K562 (cell line): ENCODE measurements around the gene TEPSIN. TPM values are rescaled to one million over a fixed set of nuclear protein-coding genes. Genes with fewer than 3 reads are reported as not detected.

Experiments
- COPS2 ChIP-seq: fragments of 450-650 bp; conservative IDR thresholded peaks from 2 replicates; pipeline ENCODE4 v1.6.1; 2016; ENCODE audit warnings: mild to moderate bottlenecking, moderate library complexity
- ETV5 ChIP-seq: sonication (generic); formaldehyde crosslinking; IDR thresholded peaks from 2 replicates; pipeline ENCODE4 v1.4.0; 2020; ENCODE audit warnings: low read depth, mild to moderate bottlenecking, missing genetic modification reagents
- HNRNPH1 ChIP-seq: fragments of 200-400 bp; formaldehyde crosslinking; optimal IDR thresholded peaks from 2 replicates; pipeline ENCODE3; 2017; ENCODE audit warnings: low read depth, mild to moderate bottlenecking, low read length, moderate library complexity
- LARP7 ChIP-seq: fragments of 450-650 bp; IDR thresholded peaks from 2 replicates; pipeline ENCODE4 v1.6.1; 2016
- MAFK ChIP-seq: IDR thresholded peaks from 2 replicates; pipeline ENCODE4 v1.6.1; 2011; ENCODE audit warnings: low read length, improper control_type of control experiment
- MCM7 ChIP-seq, 2 experiments: fragments of 450-650 bp; IDR thresholded peaks; 2 replicates each; pipeline ENCODE4 v1.6.1; 2016 to 2018
- RAD51 ChIP-seq: fragments of 450-650 bp; IDR thresholded peaks from 2 replicates; pipeline ENCODE4 v1.7.1; 2016; ENCODE audit warnings: low read depth, mild to moderate bottlenecking, borderline replicate concordance
- RBFOX2 ChIP-seq: fragments of 200-400 bp; formaldehyde crosslinking; IDR thresholded peaks from 2 replicates; pipeline ENCODE4 v1.6.1; 2017; ENCODE audit warnings: low read depth, mild to moderate bottlenecking, low read length, moderate library complexity
- RBM34 ChIP-seq: fragments of 200-400 bp; formaldehyde crosslinking; IDR thresholded peaks from 2 replicates; pipeline ENCODE4 v1.6.1; 2018; ENCODE audit warnings: low read length, borderline replicate concordance; ENCODE audit not compliant: insufficient read depth
- SNRNP70 ChIP-seq: fragments of 200-400 bp; formaldehyde crosslinking; optimal IDR thresholded peaks from 2 replicates; pipeline ENCODE3; 2017; ENCODE audit warnings: low read depth, low read length
- SP1 ChIP-seq: sonication (generic); formaldehyde crosslinking; IDR thresholded peaks from 2 replicates; pipeline ENCODE4 v1.8.1; 2022; ENCODE audit warnings: mild to moderate bottlenecking, missing genetic modification reagents
- THRAP3 ChIP-seq: fragments of 450-650 bp; IDR thresholded peaks from 2 replicates; pipeline ENCODE4 v1.6.1; 2016; ENCODE audit warnings: mild to moderate bottlenecking, inconsistent platforms, borderline replicate concordance
- ZBTB17 ChIP-seq: fragments of 450-650 bp; formaldehyde crosslinking; IDR thresholded peaks from 2 replicates; pipeline ENCODE4 v1.4.0; 2020; ENCODE audit warnings: mild to moderate bottlenecking
- ZEB2 ChIP-seq: fragments of 450-650 bp; IDR thresholded peaks from 2 replicates; pipeline ENCODE4 v1.6.1; 2016
- ZNF124 ChIP-seq: sonication (generic); formaldehyde crosslinking; IDR thresholded peaks from 2 replicates; pipeline ENCODE4 v1.8.1; 2022; ENCODE audit warnings: missing genetic modification reagents
- ZNF699 ChIP-seq: fragments of 250-450 bp; sonication (Bioruptor Pico); IDR thresholded peaks from 2 replicates; pipeline ENCODE4 v1.8.0; 2021; ENCODE audit warnings: mild to moderate bottlenecking, moderate library complexity; ENCODE audit not compliant: insufficient replicate concordance
- polyA plus RNA-seq, 8 experiments: library from polyadenylated mRNA; depleted of rRNA in 4 of 8; stranded (reverse) in 5 of 8; unstranded in 3 of 8; fragments of >200 nt; fragmentation: Nextera tagmentation in 2 of 8; fragmentation: Illumina TruSeq in 1 of 8; extraction: Ambion mirVana in 2 of 8; extraction: Trizol in 1 of 8; gene quantifications; 2 replicates each; pipeline versions ENCODE4 v1.2.1 to v1.2.3, GENCODE V29; 2011 to 2014; ENCODE audit warnings: inconsistent platforms in 1 of 8, missing spikeins in 1 of 8
- total RNA-seq, 7 experiments: library from RNA; depleted of rRNA in 6 of 7; stranded (reverse); fragments of >200 nt in 6 of 7; fragmentation: Illumina TruSeq in 2 of 7; extraction: Trizol in 2 of 7; gene quantifications; 2 replicates each; pipeline versions ENCODE4 v1.2.1 to v1.2.3, GENCODE V29; 2011 to 2021; ENCODE audit warnings: low replicate concordance in 1 of 7
- TF ChIP-seq, protein P1 (sequence below): fragments of 250-450 bp; sonication (Bioruptor Pico); IDR thresholded peaks from 2 replicates; pipeline ENCODE4 v1.5.0; 2021; ENCODE audit warnings: mild to moderate bottlenecking, borderline replicate concordance
- TF ChIP-seq, protein P2 (sequence below), 3 experiments: fragments of 200-800 bp in 1 of 3; fragments of 250-450 bp in 1 of 3; fragments of 450-650 bp in 1 of 3; sonication (Bioruptor Pico) in 1 of 3; sonication (Bioruptor generic) in 1 of 3; formaldehyde crosslinking in 1 of 3; IDR thresholded peaks; 2 replicates each; pipeline versions ENCODE4 v1.6.1 to v1.8.0; 2016 to 2022; ENCODE audit warnings: mild to moderate bottlenecking in 2 of 3, missing genetic modification characterization in 2 of 3, missing compliant biosample characterization in 1 of 3, moderate library complexity in 1 of 3
- TF ChIP-seq, protein P3 (sequence below): fragments of 450-650 bp; formaldehyde crosslinking; IDR thresholded peaks from 2 replicates; pipeline ENCODE4 v1.4.0; 2020; ENCODE audit warnings: mild to moderate bottlenecking, moderate library complexity
- TF ChIP-seq, protein P4 (sequence below): sonication (generic); formaldehyde crosslinking; IDR thresholded peaks from 2 replicates; pipeline ENCODE4 v1.8.0; 2022; ENCODE audit warnings: missing genetic modification reagents, mild to moderate bottlenecking, moderate library complexity, borderline replicate concordance

Gene TEPSIN
- total and polyA plus RNA-seq, 9 of the 15 experiments (the other 6 are each of a cell fraction or from before 2014, with no cell fraction given): 0.80 to 29.8 (median 5.3) TPM

DNA sequence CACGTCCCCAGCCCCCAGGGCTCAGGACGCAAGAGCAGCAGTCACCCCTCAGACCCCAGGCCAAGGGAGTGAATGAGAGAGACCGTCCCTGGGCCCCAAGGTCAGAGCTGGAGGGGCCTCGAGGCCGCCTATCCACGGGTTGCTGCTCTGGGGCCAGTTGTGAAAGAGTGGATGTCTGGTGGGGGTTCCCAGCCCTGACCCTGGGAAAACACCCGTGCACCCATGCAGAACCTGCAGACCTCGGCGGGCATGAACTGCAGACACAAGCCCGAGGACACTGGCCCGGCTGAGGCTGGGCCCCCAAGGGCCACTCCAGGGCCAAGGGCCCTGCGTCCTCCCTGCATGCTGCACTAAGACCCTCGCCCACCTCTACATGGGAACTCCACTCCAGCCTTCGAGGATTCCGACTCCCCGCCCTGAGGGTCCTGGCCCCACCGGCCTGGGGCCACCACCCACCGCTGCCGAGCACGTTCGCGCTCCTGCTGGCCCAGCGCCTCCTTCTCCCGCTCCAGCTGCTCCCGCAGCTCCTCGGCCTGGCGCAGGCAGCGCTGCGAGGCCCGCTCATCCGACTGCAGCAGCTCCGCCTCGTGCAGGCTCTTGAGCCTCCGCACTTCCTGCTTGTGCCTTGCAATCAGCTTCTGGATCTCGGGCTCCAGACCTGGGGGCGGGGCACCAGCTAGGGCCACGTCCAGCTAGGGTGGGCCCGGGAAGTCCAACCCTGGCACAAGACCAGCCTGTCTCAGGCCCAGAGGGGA lies 45.2 kb downstream of the TEPSIN start (continued):
- TF ChIP-seq ZNF699 (no peak), SP1 (CRISPR knock-in tag) (no peak), ZBTB17 (peak; percentile 63; the same call in 1 of the 2 replicates), LARP7 (no peak), RBFOX2 (peak; percentile 66), RAD51 (no peak), THRAP3 (no peak), RBM34 (no peak), COPS2 (no peak), MAFK (no peak), MCM7 (IDR thresholded peaks at IDR 0.05) (no peak), ETV5 (CRISPR knock-in tag) (no peak), HNRNPH1 (no peak), ZEB2 (no peak), SNRNP70 (no peak), ZNF124 (CRISPR knock-in tag) (no peak)
- TF ChIP-seq, protein P1, sequence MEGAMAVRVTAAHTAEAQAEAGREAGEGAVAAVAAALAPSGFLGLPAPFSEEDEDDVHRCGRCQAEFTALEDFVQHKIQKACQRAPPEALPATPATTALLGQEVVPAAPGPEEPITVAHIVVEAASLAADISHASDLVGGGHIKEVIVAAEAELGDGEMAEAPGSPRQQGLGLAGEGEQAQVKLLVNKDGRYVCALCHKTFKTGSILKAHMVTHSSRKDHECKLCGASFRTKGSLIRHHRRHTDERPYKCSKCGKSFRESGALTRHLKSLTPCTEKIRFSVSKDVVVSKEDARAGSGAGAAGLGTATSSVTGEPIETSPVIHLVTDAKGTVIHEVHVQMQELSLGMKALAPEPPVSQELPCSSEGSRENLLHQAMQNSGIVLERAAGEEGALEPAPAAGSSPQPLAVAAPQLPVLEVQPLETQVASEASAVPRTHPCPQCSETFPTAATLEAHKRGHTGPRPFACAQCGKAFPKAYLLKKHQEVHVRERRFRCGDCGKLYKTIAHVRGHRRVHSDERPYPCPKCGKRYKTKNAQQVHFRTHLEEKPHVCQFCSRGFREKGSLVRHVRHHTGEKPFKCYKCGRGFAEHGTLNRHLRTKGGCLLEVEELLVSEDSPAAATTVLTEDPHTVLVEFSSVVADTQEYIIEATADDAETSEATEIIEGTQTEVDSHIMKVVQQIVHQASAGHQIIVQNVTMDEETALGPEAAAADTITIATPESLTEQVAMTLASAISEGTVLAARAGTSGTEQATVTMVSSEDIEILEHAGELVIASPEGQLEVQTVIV (CRISPR knock-in tag): no peak
- TF ChIP-seq, protein P2, sequence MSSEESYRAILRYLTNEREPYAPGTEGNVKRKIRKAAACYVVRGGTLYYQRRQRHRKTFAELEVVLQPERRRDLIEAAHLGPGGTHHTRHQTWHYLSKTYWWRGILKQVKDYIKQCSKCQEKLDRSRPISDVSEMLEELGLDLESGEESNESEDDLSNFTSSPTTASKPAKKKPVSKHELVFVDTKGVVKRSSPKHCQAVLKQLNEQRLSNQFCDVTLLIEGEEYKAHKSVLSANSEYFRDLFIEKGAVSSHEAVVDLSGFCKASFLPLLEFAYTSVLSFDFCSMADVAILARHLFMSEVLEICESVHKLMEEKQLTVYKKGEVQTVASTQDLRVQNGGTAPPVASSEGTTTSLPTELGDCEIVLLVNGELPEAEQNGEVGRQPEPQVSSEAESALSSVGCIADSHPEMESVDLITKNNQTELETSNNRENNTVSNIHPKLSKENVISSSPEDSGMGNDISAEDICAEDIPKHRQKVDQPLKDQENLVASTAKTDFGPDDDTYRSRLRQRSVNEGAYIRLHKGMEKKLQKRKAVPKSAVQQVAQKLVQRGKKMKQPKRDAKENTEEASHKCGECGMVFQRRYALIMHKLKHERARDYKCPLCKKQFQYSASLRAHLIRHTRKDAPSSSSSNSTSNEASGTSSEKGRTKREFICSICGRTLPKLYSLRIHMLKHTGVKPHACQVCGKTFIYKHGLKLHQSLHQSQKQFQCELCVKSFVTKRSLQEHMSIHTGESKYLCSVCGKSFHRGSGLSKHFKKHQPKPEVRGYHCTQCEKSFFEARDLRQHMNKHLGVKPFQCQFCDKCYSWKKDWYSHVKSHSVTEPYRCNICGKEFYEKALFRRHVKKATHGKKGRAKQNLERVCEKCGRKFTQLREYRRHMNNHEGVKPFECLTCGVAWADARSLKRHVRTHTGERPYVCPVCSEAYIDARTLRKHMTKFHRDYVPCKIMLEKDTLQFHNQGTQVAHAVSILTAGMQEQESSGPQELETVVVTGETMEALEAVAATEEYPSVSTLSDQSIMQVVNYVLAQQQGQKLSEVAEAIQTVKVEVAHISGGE (CRISPR knock-in tag; IDR thresholded peaks at IDR 0.05): 0 out of 6 replicates have a peak, but pooled peaks of 1 of the 3 experiments have one; percentile 45
- TF ChIP-seq, protein P3, sequence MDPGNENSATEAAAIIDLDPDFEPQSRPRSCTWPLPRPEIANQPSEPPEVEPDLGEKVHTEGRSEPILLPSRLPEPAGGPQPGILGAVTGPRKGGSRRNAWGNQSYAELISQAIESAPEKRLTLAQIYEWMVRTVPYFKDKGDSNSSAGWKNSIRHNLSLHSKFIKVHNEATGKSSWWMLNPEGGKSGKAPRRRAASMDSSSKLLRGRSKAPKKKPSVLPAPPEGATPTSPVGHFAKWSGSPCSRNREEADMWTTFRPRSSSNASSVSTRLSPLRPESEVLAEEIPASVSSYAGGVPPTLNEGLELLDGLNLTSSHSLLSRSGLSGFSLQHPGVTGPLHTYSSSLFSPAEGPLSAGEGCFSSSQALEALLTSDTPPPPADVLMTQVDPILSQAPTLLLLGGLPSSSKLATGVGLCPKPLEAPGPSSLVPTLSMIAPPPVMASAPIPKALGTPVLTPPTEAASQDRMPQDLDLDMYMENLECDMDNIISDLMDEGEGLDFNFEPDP (CRISPR knock-in tag): no peak
- TF ChIP-seq, protein P4, sequence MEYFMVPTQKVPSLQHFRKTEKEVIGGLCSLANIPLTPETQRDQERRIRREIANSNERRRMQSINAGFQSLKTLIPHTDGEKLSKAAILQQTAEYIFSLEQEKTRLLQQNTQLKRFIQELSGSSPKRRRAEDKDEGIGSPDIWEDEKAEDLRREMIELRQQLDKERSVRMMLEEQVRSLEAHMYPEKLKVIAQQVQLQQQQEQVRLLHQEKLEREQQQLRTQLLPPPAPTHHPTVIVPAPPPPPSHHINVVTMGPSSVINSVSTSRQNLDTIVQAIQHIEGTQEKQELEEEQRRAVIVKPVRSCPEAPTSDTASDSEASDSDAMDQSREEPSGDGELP: peak; percentile 84
